Small intestine (tissue), 7 donors: ENCODE data around the gene ERC1. TPM values are rescaled to one million over a fixed set of nuclear protein-coding genes. Genes with fewer than 3 reads are reported as not detected.
"Not testable (repeated sequence)": the region's sequence is repeated elsewhere in the genome, so short reads cannot be mapped to it uniquely, and the experiment has no call there.

Experiments used
- DNase-seq, 2 donors: peaks; one replicate each; pipeline versions ENCODE4 v3.0.0 to v3.0.0-alpha.2; 2013
- FAIRE-seq: peaks from 2 replicates; lab custom pipeline; 2012; peaks lifted over from hg19 to GRCh38; lab: Jason Lieb, UNC
- H3K27ac ChIP-seq, 3 donors: one replicate each; pipeline ENCODE4 v1.5.1; 2013; ENCODE audit warnings: low read length in 2 of 3, mild to moderate bottlenecking in 2 of 3, control low read depth in 1 of 3, inconsistent platforms in 1 of 3, low read depth in 1 of 3, moderate library complexity in 1 of 3
- H3K27me3 ChIP-seq, 3 donors: one replicate each; pipeline ENCODE4 v1.6.1; 2013; ENCODE audit warnings: low read length in 3 of 3, inconsistent platforms in 1 of 3; ENCODE audit not compliant: control insufficient read depth in 3 of 3, insufficient read depth in 3 of 3
- H3K36me3 ChIP-seq, 3 donors: one replicate each; pipeline ENCODE4 v1.6.1; 2013; ENCODE audit warnings: low read length in 3 of 3, inconsistent platforms in 1 of 3, low read depth in 1 of 3, mild to moderate bottlenecking in 1 of 3, moderate library complexity in 1 of 3; ENCODE audit not compliant: control insufficient read depth in 3 of 3, insufficient read depth in 2 of 3
- H3K4me1 ChIP-seq, 3 donors: one replicate each; pipeline ENCODE4 v1.6.1; 2013; ENCODE audit warnings: low read length in 2 of 3, inconsistent platforms in 1 of 3, low read depth in 1 of 3, mild to moderate bottlenecking in 1 of 3, moderate library complexity in 1 of 3; ENCODE audit not compliant: control insufficient read depth in 3 of 3, insufficient read depth in 2 of 3
- H3K4me3 ChIP-seq, 3 donors: one replicate each; pipeline ENCODE4 v1.5.1; 2013; ENCODE audit warnings: low read length in 3 of 3, control low read depth in 1 of 3, inconsistent platforms in 1 of 3, low read depth in 1 of 3, mild to moderate bottlenecking in 1 of 3, moderate library complexity in 1 of 3
- H3K9me3 ChIP-seq, 2 donors: one replicate each; pipeline ENCODE4 v1.6.1; 2013; ENCODE audit warnings: low read depth in 1 of 2, low read length in 1 of 2; ENCODE audit not compliant: control insufficient read depth in 2 of 2, insufficient read depth in 1 of 2
- WGBS, 3 donors: extraction: QIAGEN DNeasy Blood & Tissue Kit; methylation state at CpG; one replicate each; pipeline ENCODE4 v1.1.7; 2013; 5-methylcytosine and 5-hydroxymethylcytosine counted together
- polyA plus RNA-seq, 4 donors: library from polyadenylated mRNA; stranded (reverse) in 3 of 4; unstranded in 1 of 4; fragments of 200-250 nt in 3 of 4; fragments of 120-200 nt in 1 of 4; gene quantifications; one replicate each; pipeline versions ENCODE4 v1.2.1 to v1.2.3, GENCODE V29; 2013
- donor health status: healthy with polysubstance abuse.
- donor health status: control.
- donor health status: control.
- donor health status: Bipolar disorder and iron deficiency.
- donor health status: healthy.

ERC1 gene
- polyA plus RNA-seq, 4 donors: 1.8 to 16.7 (median 6.1) TPM

DNA sequence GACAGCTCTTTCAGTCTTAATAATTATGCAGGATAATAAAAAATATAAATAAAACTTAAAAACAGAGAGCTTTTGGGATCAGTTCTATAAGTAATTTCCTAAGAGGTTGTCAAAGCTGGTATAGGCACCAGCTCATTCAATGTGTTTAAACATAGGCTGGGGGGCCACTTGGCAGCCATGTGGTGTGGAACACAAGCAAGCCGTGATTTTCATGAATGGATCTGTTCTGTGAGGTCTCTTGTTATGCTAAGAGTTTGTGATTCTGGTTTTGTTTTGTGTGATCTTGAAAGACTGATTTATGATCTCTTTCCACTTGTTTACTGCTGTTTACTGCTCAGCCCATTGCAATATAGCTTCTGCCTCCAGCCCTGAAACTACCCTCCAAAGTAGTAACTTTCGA, 362.4 kb downstream of the ERC1 start:
- 96 to 98% (median 96%) methylated on average over 2 of the region's 2 CpGs for WGBS, 3 donors
- Histone ChIP-seq H3K4me1 (peaks cover 0 to 5% (median 0%) of the 10 kb centered on the region in 3 donors), H3K4me3 (no peak overlapping the region), H3K36me3 (no peaks in the 10 kb centered on the region), H3K27ac (no peak overlapping the region), H3K27me3 (no peaks in the 10 kb centered on the region), H3K9me3 (no peaks in the 10 kb centered on the region)
- no peak for FAIRE-seq
- DNase-seq: no peak

DNA sequence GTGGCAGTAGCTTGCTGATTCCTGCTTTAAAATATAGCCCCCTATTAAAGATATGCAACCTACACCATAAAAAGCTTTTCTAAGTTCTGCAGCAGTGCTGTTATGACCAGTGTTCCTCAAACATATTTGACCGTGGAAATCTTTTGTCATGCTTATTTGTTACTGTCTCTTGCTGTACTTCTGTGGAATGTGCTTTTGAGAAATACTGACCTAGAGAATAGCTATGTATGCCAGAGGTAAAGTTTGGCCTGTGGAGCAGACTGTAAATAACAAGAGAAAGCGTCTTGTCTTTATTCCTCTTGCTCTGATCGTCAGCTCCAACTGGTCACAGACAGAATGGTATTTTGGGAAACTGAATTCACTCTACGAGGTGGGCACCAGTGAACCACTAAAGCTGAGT, 364.4 kb downstream of the ERC1 start:
- FAIRE-seq (no peak), DNase-seq (no peak)
- Histone ChIP-seq H3K4me3 (no peak overlapping the region), H3K27me3 (no peaks in the 10 kb centered on the region), H3K9me3 (no peaks in the 10 kb centered on the region), H3K4me1 (peaks cover 0 to 5% (median 0%) of the 10 kb centered on the region in 3 donors), H3K27ac (no peak overlapping the region), H3K36me3 (no peaks in the 10 kb centered on the region)
- WGBS, 3 donors: 92 to 97% (median 96%) methylated on average over 4 of the region's 4 CpGs

DNA sequence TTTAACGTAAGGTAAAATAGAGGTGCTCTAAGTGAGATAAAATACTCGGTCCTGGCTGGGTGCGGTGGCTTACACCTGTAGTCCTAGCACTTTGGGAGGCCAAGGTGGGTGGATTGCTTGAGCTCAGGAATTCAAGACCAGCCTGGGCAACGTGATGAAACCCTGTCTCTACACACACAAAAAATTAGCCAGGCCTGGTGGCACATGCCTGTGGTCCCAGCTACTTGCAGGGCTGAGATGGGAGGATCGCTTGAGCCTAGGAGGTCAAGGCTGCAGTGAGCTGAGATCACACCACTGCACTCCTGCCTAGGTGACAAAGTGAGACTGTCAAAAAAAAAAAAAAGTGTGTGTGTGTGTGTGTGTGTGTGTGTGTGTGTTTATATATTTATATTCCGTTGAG, 364.8 kb downstream of the ERC1 start:
- H3K27me3 ChIP-seq, H3K4me3 ChIP-seq, H3K9me3 ChIP-seq, H3K4me1 ChIP-seq, H3K36me3 ChIP-seq, H3K27ac ChIP-seq, FAIRE-seq, DNase-seq: not testable (repeated sequence)
- 81 to 91% (median 85%) methylated on average over 6 of the region's 6 CpGs for WGBS, 3 donors

DNA sequence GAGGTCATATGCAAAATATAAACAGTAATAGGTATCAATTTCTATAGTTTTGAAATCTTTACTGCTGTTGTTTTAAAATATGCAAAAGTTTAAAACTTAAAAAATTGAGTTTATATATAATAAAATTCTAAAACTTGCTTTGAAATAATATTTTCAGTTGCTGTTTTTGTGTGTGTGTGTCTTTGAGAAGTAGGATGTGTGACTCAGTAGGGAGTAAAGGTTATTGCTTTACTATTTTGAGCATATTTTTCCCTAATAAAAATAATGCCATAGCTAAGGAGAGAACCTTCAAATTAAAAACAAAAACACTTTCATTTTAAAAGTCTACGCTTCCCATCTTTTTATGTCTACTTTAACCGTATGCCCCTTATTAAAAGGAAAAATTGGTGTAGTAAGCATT, 365.3 kb downstream of the ERC1 start:
- Histone ChIP-seq H3K36me3 (no peaks in the 10 kb centered on the region), H3K9me3 (no peaks in the 10 kb centered on the region), H3K27ac (no peak overlapping the region), H3K4me1 (no peaks in the 10 kb centered on the region), H3K27me3 (no peaks in the 10 kb centered on the region), H3K4me3 (no peak overlapping the region)
- FAIRE-seq: no peak
- DNase-seq: no peak
- 82 to 92% (median 91%) methylated on average over 2 of the region's 2 CpGs for WGBS, 3 donors

DNA sequence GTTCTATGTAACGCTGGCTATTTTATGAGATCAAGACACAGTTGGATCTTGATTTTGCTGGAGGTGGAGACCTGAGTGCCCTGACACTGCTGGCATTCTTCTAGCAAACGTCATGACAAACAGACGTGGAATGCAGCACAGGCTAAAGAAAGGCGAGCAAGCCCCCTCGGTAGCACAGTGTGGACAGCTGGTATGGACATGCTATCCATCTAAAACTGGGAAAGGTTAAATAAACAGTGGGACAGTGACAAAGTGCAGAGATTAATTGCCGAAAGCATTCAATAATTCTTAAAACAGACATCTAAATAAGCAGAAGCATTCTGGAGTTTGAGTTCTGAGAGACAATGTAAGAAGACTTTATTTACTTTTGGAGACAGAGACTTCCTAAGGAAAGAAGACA, 366.1 kb downstream of the ERC1 start:
- Histone ChIP-seq H3K9me3 (no peaks in the 10 kb centered on the region), H3K27ac (no peak overlapping the region), H3K27me3 (no peaks in the 10 kb centered on the region), H3K36me3 (no peaks in the 10 kb centered on the region), H3K4me3 (no peak overlapping the region), H3K4me1 (no peaks in the 10 kb centered on the region)
- DNase-seq (no peak), FAIRE-seq (no peak)
- 64 to 87% (median 86%) methylated on average over 6 of the region's 6 CpGs for WGBS, 3 donors

DNA sequence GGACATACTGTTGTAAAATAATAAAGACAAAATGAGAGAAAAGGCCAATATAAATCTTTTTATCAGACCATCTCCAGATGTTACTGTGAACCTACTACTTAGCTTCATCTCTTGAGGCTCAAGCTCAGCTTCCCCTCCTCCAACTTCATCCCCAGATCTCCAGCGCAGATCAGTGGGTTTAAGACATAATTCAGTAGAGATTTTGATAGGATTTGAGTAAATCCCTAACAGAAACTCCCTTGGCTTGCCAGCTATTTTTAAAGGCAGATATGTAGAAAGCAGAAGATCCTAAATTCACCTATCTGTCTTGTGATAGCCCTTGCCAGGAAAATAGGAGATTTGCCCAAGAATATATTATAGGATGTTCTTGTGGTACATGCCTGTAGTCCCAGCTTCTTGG, 366.7 kb downstream of the ERC1 start:
- FAIRE-seq (no peak), DNase-seq (no peak)
- Histone ChIP-seq H3K4me3 (no peak overlapping the region), H3K27ac (no peak overlapping the region), H3K36me3 (no peaks in the 10 kb centered on the region), H3K4me1 (no peaks in the 10 kb centered on the region), H3K27me3 (no peaks in the 10 kb centered on the region), H3K9me3 (no peaks in the 10 kb centered on the region)
- WGBS, 3 donors: 95 to 100% (median 100%) methylated on average over 1 of the region's 1 CpG

DNA sequence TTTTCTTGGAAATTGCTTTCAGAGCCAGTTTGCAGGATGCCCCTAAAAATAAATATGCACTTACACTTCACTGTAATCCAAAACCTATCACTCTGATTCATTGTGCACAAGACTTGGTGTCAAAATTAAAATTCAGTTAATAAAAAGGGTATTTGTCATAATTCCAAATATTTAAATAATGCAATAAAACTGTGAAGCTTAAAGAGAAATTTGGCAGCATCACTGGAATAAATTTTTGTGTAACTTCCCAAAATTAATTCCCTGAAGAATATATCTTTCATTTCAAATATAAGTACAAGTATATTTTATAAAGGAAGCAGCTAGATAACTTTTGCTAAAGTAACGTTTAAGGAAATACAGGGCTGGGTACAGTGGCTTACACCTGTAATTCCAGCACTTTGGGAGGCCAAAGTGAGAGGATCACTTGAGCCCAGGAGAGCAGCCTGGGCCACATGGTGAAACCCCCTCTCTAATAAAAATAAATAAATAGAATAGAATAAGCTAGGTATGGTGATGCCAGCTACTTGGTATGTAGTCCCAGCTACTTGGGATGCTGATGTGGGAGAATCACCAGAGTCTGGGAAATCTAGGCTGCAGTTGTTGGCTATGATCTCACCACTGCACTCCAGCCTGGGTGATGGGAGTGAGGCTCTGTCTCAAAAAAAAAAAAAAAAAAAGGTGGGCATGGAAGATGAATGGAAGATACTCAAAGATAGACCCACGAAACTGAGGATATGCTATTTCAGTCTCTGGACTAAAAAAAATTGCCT, 369.6 kb downstream of the ERC1 start:
- 87 to 89% (median 87%) methylated on average over 2 of the region's 2 CpGs for WGBS, 3 donors

DNA sequence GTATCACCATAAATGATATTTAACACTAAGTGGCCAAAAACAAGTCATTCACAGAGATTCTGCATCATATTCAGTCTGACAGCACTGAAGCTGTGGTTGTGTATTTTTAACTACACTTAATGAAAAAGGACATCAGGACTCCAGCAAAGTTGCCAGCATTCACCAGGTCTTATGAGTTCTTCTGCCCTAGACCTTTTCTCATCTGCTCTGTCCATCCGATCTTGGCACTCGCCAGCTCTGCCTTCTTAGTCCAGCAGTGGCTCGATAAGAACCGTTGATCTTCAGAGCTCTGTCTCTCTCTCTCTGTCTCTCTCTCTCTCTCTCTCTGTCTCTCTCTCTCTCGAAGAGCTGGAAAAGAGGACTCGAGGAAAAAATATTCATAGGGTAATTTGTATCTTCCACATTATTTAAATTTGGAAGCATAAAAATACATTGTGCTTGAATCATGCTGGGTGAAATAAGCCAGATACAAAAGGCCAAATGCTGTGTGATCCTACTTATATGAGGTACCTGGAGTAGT, 371.2 kb downstream of the ERC1 start:
- Histone ChIP-seq H3K27ac (no peak overlapping the region), H3K9me3 (no peaks in the 10 kb centered on the region), H3K4me1 (no peaks in the 10 kb centered on the region), H3K36me3 (no peaks in the 10 kb centered on the region), H3K27me3 (no peaks in the 10 kb centered on the region), H3K4me3 (no peak overlapping the region)
- FAIRE-seq (no peak), DNase-seq (no peak)
- 89 to 93% (median 93%) methylated on average over 6 of the region's 6 CpGs for WGBS, 3 donors

More for the DNA sequence above, 369.6 kb downstream of the ERC1 start:
- H3K36me3 ChIP-seq: no peaks in the 10 kb centered on the region
- no peaks in the 10 kb centered on the region for H3K4me1 ChIP-seq
- FAIRE-seq (no peak), DNase-seq (no peak)
- no peak overlapping the region for H3K4me3 ChIP-seq
- H3K9me3 ChIP-seq: no peaks in the 10 kb centered on the region
- H3K27ac ChIP-seq: no peak overlapping the region
- H3K27me3 ChIP-seq: no peaks in the 10 kb centered on the region
